ENCODE measurements around the gene TAS1R3.

- no peak for TF ChIP-seq CTCF (conservative IDR thresholded peaks at IDR 0.05 in 1 of 2, IDR thresholded peaks at IDR 0.05 in 1 of 2; ENCODE audit: extremely low read depth in 1 of 2, insufficient read depth in 1 of 2, low read depth in 1 of 2, low read length in 2 of 2)
- no peak for TF ChIP-seq EZH2 (IDR thresholded peaks at IDR 0.05; ENCODE audit: borderline replicate concordance, low read length)
Observed at GRCh38 chr1:1332031-1332755, 1.1 kb downstream of the TAS1R3 start.
